ENCODE results near the gene POU2F1.

POU2F1 gene

DNA sequence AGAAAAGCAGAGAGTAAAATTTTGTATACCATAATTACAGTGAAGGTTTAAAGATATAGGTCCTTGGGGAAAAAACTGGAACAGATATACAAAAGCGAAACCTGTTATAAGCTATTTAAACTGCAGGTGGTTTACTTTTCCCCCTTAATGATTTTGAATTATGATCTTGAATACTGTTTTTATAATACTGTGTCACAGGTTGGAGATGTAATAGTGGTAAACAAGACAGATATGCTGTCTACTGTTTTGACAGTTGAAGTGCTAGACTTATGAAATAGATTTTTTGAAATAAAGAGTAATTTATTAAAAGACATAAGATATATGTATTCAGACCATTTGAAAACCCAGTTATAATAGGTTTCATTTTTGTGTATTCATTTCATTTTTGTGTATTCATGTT is 168.3 kb downstream of the POU2F1 start:
- H3K4me1 ChIP-seq (ENCODE audit: control insufficient read depth, insufficient read depth, low read length): no peaks in the 10 kb centered on the region
- H3K36me3 ChIP-seq (ENCODE audit: control insufficient read depth, insufficient read depth, low read length): peaks cover 8% of the 10 kb centered on the region; the same call in 1 of the 2 replicates
- DNase-seq (ENCODE audit: low read depth, low spot score): no peak
- H3K4me3 ChIP-seq (ENCODE audit: low read length): no peak overlapping the region
- WGBS (ENCODE audit: insufficient coverage, insufficient read length): no CpG with 5 or more reads among the region's 1 CpG
- no peak overlapping the region for H3K27ac ChIP-seq (ENCODE audit: low read length)
- H3K27me3 ChIP-seq (ENCODE audit: control insufficient read depth, insufficient read depth, low read length): no peaks in the 10 kb centered on the region
- H3K9me3 ChIP-seq (ENCODE audit: control insufficient read depth, insufficient read depth, low read length): no peaks in the 10 kb centered on the region

DNA sequence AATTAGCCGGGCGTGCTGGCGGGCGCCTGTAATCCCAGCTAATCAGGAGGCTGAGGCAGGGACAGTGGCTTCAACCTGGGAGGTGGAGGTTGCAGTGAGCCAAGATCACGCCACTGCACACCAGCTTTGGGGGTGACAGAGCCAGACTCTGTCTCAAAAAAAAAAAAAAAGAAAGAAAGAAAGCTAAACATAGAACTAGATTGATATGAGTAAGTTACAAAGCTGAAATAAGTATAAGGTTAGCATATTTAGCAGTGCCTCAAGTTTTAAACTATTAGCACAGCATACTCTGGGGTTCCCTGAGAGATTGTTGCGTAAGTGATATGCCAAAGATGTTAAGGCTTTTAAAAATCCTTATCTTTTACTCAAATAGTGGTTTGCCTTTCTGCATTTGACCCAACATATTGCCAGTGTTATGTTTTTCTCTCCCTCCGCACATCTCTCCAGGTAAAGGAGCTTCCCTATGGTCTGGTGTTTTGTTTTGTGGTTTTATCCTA is 171.6 kb downstream of the POU2F1 start:
- H3K27ac ChIP-seq (ENCODE audit: low read length): no peak overlapping the region
- WGBS (ENCODE audit: insufficient coverage, insufficient read length): no CpG with 5 or more reads among the region's 7 CpGs
- no peaks in the 10 kb centered on the region for H3K4me1 ChIP-seq (ENCODE audit: control insufficient read depth, insufficient read depth, low read length)
- DNase-seq (ENCODE audit: low read depth, low spot score): no peak
- H3K9me3 ChIP-seq (ENCODE audit: control insufficient read depth, insufficient read depth, low read length): no peaks in the 10 kb centered on the region
- H3K4me3 ChIP-seq (ENCODE audit: low read length): no peak overlapping the region
- peaks cover 4% of the 10 kb centered on the region; the same call in 1 of the 2 replicates for H3K36me3 ChIP-seq (ENCODE audit: control insufficient read depth, insufficient read depth, low read length)
- no peaks in the 10 kb centered on the region for H3K27me3 ChIP-seq (ENCODE audit: control insufficient read depth, insufficient read depth, low read length)

DNA sequence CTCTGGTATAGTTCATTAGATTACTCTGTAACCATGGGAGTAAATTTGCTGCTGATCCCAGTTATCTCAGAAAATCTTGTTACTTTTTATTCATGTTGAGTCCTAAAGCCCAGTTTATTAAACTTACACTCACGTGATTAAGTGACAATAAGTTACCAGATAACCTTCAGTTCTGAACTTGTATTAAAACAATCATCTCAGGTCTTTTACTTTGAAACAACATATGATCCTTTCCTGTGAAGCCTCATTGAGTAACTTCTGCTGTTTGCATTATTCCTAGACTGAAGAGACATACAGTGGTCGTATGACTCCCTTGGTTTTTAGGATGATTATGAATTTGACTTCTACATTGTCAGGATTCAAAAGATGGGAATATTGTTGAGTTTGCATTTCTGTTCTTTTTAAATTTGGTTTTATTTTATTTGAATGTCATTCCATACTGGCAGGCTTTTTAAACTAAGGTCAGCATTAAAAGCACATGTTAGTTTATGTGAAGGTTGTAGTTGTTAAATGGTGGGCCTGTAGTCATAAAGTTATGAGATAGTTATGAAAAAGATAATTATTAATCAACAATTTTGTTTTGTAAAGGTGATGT is 179.8 kb downstream of the POU2F1 start:
- no peak overlapping the region for H3K4me3 ChIP-seq (ENCODE audit: low read length)
- WGBS (ENCODE audit: insufficient coverage, insufficient read length): no CpG with 5 or more reads among the region's 2 CpGs

DNA sequence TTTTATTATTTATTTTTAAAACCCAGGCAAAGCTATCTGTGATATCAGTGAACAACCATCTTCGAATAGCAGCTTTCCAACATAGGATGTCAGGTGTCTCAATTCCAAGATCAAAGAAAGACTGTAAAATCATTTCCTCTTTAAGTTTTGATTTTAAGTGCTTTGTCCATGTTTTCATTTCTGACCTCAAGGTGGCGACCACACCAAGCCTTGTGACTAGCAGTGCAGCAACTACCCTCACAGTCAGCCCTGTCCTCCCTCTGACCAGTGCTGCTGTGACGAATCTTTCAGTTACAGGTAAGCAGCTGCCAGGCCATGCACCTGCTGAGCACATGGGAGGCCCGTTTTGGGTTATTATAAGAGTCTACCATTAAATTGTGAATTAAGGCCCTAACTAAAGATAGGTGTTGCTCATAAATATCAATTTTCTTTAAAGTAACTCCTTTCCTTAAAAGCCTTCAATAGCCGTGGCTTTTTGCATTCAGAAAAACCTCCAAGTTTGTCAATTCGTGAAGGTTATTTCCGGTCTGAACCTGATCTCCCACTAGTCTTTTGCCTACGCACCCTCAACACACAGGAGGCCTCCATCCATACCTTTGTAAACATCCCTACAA is 180.7 kb downstream of the POU2F1 start:
- peak; percentile 35 for DNase-seq (ENCODE audit: low read depth, low spot score)

More for the DNA sequence above, 179.8 kb downstream of the POU2F1 start:
- Histone ChIP-seq H3K27me3 (ENCODE audit: control insufficient read depth, insufficient read depth, low read length) (no peaks in the 10 kb centered on the region), H3K27ac (ENCODE audit: low read length) (no peak overlapping the region), H3K36me3 (ENCODE audit: control insufficient read depth, insufficient read depth, low read length) (no peaks in the 10 kb centered on the region; the same call in 1 of the 2 replicates), H3K9me3 (ENCODE audit: control insufficient read depth, insufficient read depth, low read length) (no peaks in the 10 kb centered on the region), H3K4me1 (ENCODE audit: control insufficient read depth, insufficient read depth, low read length) (no peaks in the 10 kb centered on the region)
- DNase-seq (ENCODE audit: low read depth, low spot score): no peak

DNA sequence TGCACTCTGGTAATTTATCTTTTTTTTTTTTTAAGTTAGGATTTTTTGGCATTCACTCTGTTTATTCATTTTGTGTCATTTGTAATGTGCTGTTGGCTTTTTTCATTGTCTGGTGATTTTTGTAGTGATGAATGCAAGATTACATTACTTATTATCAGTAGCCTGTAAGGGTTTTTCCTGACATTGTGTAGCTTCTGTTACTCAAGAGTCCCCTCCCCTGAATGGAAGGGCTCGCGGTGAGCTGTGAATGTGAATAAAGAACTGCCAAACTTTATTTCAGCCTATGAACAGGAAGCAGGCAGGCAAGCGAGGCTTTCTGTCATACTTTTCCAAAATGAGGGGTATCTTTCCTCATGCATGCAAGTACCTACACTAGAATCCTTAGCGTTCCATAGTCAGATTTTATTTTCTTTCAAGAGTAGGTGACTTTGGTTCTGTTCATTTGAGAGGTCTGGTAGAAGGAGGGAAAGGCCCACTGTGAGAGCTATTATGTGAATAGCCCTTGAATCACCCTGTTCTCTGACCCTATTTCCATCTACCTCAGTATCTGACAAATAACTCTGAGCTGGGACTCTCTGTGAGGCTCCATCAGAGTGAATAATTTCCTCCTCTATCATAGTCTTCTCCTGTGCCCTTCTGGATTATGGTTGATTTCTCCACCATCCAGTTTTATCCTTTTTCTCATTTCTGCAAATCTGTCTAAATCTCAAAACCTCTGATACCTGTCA is 183.6 kb downstream of the POU2F1 start:
- Histone ChIP-seq H3K27ac (ENCODE audit: low read length) (no peak overlapping the region), H3K27me3 (ENCODE audit: control insufficient read depth, insufficient read depth, low read length) (no peaks in the 10 kb centered on the region), H3K4me3 (ENCODE audit: low read length) (no peak overlapping the region), H3K4me1 (ENCODE audit: control insufficient read depth, insufficient read depth, low read length) (no peaks in the 10 kb centered on the region), H3K36me3 (ENCODE audit: control insufficient read depth, insufficient read depth, low read length) (no peaks in the 10 kb centered on the region; the same call in 1 of the 2 replicates), H3K9me3 (ENCODE audit: control insufficient read depth, insufficient read depth, low read length) (no peaks in the 10 kb centered on the region)
- WGBS (ENCODE audit: insufficient coverage, insufficient read length): no CpG with 5 or more reads among the region's 4 CpGs
- DNase-seq (ENCODE audit: low read depth, low spot score): no peak

More for the DNA sequence above, 180.7 kb downstream of the POU2F1 start:
- H3K4me3 ChIP-seq (ENCODE audit: low read length): no peak overlapping the region
- no peaks in the 10 kb centered on the region for H3K4me1 ChIP-seq (ENCODE audit: control insufficient read depth, insufficient read depth, low read length)
- H3K27me3 ChIP-seq (ENCODE audit: control insufficient read depth, insufficient read depth, low read length): no peaks in the 10 kb centered on the region
- WGBS (ENCODE audit: insufficient coverage, insufficient read length): no CpG with 5 or more reads among the region's 8 CpGs
- H3K9me3 ChIP-seq (ENCODE audit: control insufficient read depth, insufficient read depth, low read length): no peaks in the 10 kb centered on the region
- no peaks in the 10 kb centered on the region; the same call in 1 of the 2 replicates for H3K36me3 ChIP-seq (ENCODE audit: control insufficient read depth, insufficient read depth, low read length)
- H3K27ac ChIP-seq (ENCODE audit: low read length): no peak overlapping the region

DNA sequence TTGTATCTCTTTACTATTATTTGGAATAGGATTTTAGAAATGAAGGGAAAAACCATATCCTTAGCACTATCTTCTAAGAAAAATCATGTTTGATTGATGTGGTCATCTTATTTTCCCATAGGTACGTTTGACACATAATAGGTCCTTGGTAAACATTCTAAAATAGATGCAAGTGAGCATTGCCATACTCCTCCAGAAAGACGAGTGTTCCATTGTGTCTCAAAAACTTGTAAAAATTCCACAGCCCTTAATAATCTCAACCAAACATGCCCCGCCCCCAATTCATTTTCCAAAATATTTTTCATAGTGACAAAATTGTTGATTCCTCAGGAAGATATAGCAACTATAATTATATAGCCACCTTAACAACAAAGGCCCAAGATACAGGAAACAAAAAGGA is 184.2 kb downstream of the POU2F1 start:
- no peaks in the 10 kb centered on the region for H3K4me1 ChIP-seq (ENCODE audit: control insufficient read depth, insufficient read depth, low read length)
- no peaks in the 10 kb centered on the region for H3K27me3 ChIP-seq (ENCODE audit: control insufficient read depth, insufficient read depth, low read length)
- no peaks in the 10 kb centered on the region for H3K9me3 ChIP-seq (ENCODE audit: control insufficient read depth, insufficient read depth, low read length)
- no peak for DNase-seq (ENCODE audit: low read depth, low spot score)
- 100% methylated on average over 1 of the region's 3 CpGs for WGBS (ENCODE audit: insufficient coverage, insufficient read length)
- H3K36me3 ChIP-seq (ENCODE audit: control insufficient read depth, insufficient read depth, low read length): no peaks in the 10 kb centered on the region; the same call in 1 of the 2 replicates
- H3K4me3 ChIP-seq (ENCODE audit: low read length): no peak overlapping the region
- no peak overlapping the region for H3K27ac ChIP-seq (ENCODE audit: low read length)

DNA sequence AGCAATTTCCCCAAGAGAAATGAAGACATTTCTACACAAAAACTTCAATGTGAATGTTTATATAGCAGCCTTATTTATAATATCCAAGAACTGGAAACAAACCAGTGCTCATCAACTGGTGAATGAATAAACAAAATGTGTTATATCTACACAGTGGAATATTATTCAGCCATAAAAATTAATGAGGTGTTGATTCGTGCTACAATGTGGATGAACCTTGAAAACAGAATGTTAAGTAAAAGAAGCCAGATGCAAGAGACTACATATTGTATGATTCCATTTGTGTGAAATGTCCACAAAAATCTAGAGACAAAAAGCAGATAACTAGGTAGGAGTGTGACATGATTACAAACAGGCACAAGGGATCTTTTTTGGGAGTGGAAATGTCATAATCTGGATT is 187.7 kb downstream of the POU2F1 start:
- no peaks in the 10 kb centered on the region for H3K27me3 ChIP-seq (ENCODE audit: control insufficient read depth, insufficient read depth, low read length)
- H3K27ac ChIP-seq (ENCODE audit: low read length): no peak overlapping the region
- no CpG with 5 or more reads among the region's 1 CpG for WGBS (ENCODE audit: insufficient coverage, insufficient read length)
- H3K4me3 ChIP-seq (ENCODE audit: low read length): no peak overlapping the region
- DNase-seq (ENCODE audit: low read depth, low spot score): no peak
- H3K36me3 ChIP-seq (ENCODE audit: control insufficient read depth, insufficient read depth, low read length): peaks cover 7% of the 10 kb centered on the region
- H3K4me1 ChIP-seq (ENCODE audit: control insufficient read depth, insufficient read depth, low read length): no peaks in the 10 kb centered on the region
- no peaks in the 10 kb centered on the region for H3K9me3 ChIP-seq (ENCODE audit: control insufficient read depth, insufficient read depth, low read length)

DNA sequence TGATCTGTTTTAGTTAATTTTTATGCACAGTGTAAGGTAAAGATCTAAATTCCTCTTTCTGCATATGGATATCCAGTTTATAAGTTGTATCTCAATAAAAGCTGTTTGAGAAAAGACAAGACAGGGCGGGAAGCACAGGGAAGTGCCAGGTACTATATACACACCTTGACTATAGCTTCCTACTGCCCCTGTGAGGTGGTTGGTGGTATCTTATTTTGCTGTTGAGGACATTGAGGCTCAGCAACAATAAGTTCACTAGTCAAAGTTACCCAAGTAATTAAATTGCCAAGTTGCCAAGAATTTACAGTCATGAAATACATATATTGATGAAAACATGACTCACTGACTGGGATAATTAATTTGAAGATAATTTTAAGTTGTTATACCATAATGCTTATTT is 188.5 kb downstream of the POU2F1 start:
- H3K27ac ChIP-seq (ENCODE audit: low read length): no peak overlapping the region
- H3K36me3 ChIP-seq (ENCODE audit: control insufficient read depth, insufficient read depth, low read length): peaks cover 7% of the 10 kb centered on the region
- no peaks in the 10 kb centered on the region for H3K4me1 ChIP-seq (ENCODE audit: control insufficient read depth, insufficient read depth, low read length)
- DNase-seq (ENCODE audit: low read depth, low spot score): no peak
- H3K4me3 ChIP-seq (ENCODE audit: low read length): no peak overlapping the region
- no peaks in the 10 kb centered on the region for H3K9me3 ChIP-seq (ENCODE audit: control insufficient read depth, insufficient read depth, low read length)
- WGBS (ENCODE audit: insufficient coverage, insufficient read length): no CpG with 5 or more reads among the region's 1 CpG
- no peaks in the 10 kb centered on the region for H3K27me3 ChIP-seq (ENCODE audit: control insufficient read depth, insufficient read depth, low read length)

DNA sequence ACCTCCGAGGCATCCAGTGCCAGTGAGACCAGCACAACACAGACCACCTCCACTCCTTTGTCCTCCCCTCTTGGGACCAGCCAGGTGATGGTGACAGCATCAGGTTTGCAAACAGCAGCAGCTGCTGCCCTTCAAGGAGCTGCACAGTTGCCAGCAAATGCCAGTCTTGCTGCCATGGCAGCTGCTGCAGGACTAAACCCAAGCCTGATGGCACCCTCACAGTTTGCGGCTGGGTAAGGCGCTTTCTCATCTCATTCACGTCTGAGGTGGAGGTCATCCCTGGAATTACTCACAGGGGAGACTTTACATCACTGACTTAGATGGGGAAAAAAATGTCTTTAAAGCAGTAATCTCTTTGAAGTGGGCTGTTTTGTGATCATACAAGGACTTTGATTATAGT is 191.4 kb downstream of the POU2F1 start:
- DNase-seq (ENCODE audit: low read depth, low spot score): no peak
- WGBS (ENCODE audit: insufficient coverage, insufficient read length): no CpG with 5 or more reads among the region's 4 CpGs
- H3K27me3 ChIP-seq (ENCODE audit: control insufficient read depth, insufficient read depth, low read length): no peaks in the 10 kb centered on the region
- H3K27ac ChIP-seq (ENCODE audit: low read length): no peak overlapping the region
- H3K9me3 ChIP-seq (ENCODE audit: control insufficient read depth, insufficient read depth, low read length): no peaks in the 10 kb centered on the region
- H3K4me3 ChIP-seq (ENCODE audit: low read length): no peak overlapping the region
- H3K4me1 ChIP-seq (ENCODE audit: control insufficient read depth, insufficient read depth, low read length): peaks cover 2% of the 10 kb centered on the region; the same call in 1 of the 2 replicates
- peaks cover 11% of the 10 kb centered on the region for H3K36me3 ChIP-seq (ENCODE audit: control insufficient read depth, insufficient read depth, low read length)

DNA sequence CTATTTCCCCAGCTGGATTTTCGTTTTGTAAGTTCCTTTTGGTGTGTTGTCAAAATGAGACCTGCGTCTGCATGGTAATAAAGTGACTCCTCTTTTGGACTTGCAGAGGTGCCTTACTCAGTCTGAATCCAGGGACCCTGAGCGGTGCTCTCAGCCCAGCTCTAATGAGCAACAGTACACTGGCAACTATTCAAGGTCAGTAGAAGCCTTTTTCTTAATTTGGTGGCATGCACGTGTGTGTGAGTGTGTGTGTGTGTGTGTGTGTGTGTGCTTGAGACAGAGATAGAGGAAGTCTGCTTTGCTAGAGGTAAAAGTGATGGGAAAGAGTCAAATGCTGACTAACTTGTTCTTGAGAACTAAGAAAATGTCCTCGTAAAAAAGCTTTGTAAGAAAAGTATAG is 192.2 kb downstream of the POU2F1 start:
- Histone ChIP-seq H3K27me3 (ENCODE audit: control insufficient read depth, insufficient read depth, low read length) (no peaks in the 10 kb centered on the region), H3K9me3 (ENCODE audit: control insufficient read depth, insufficient read depth, low read length) (no peaks in the 10 kb centered on the region), H3K4me1 (ENCODE audit: control insufficient read depth, insufficient read depth, low read length) (peaks cover 2% of the 10 kb centered on the region; the same call in 1 of the 2 replicates), H3K36me3 (ENCODE audit: control insufficient read depth, insufficient read depth, low read length) (peaks cover 11% of the 10 kb centered on the region), H3K27ac (ENCODE audit: low read length) (no peak overlapping the region), H3K4me3 (ENCODE audit: low read length) (no peak overlapping the region)
- DNase-seq (ENCODE audit: low read depth, low spot score): no peak
- WGBS (ENCODE audit: insufficient coverage, insufficient read length): 100% methylated on average over 1 of the region's 5 CpGs

All from iPS DF 6.9 (cell line).